KOPT-K1 (cell line): ENCODE data around the gene PER1.
"Not testable (repeated sequence)": the region's sequence is repeated elsewhere in the genome, so short reads cannot be mapped to it uniquely, and the experiment has no call there.

Experiments
- H3K27ac ChIP-seq: fragments of 200-600 bp; sonication (generic); 2 replicates; pipeline ENCODE4 v1.5.1; 2016; ENCODE audit warnings: antibody characterized with exemption, mild to moderate bottlenecking, low read depth, low read length; ENCODE audit not compliant: poor library complexity, severe bottlenecking
- H3K36me3 ChIP-seq: fragments of 200-600 bp; sonication (generic); 2 replicates; pipeline ENCODE4 v1.5.1; 2017; ENCODE audit warnings: antibody characterized with exemption, mild to moderate bottlenecking, low read length, moderate library complexity; ENCODE audit not compliant: insufficient read depth
- H3K9me3 ChIP-seq: fragments of 200-600 bp; sonication (generic); 2 replicates; pipeline ENCODE4 v1.5.1; 2017; ENCODE audit warnings: antibody characterized with exemption, low read length, mild to moderate bottlenecking; ENCODE audit not compliant: insufficient read depth, poor library complexity, severe bottlenecking

PER1 gene

GRCh38 chr17:8176998-8177731 lies 25.0 kb upstream of the PER1 start:
- H3K27ac ChIP-seq: peak overlapping the region; percentile 85

GRCh38 chr17:8176197-8176940 lies 24.2 kb upstream of the PER1 start, which contains the start of gene TMEM107:
Gene TMEM107, minus strand, starts transcription at chr17:8176380. Its CDS starts 94 bp downstream, at chr17:8176286.
- Histone ChIP-seq H3K36me3 (no peaks in the 10 kb centered on the region), H3K27ac (peak within 1 kb of the TSS; percentile 85), H3K9me3 (no peaks in the 10 kb centered on the region)

More at GRCh38 chr17:8176998-8177731, 25.0 kb upstream of the PER1 start:
- Histone ChIP-seq H3K36me3 (no peaks in the 10 kb centered on the region), H3K9me3 (no peaks in the 10 kb centered on the region)

GRCh38 chr17:8175795-8176196 lies 23.6 kb upstream of the PER1 start:
- Histone ChIP-seq H3K36me3 (no peaks in the 10 kb centered on the region), H3K27ac (peak overlapping the region; percentile 85)

GRCh38 chr17:8173871-8174322 lies 21.7 kb upstream of the PER1 start:
- H3K9me3 ChIP-seq: no peaks in the 10 kb centered on the region
- H3K36me3 ChIP-seq: no peaks in the 10 kb centered on the region
- peak overlapping the region; percentile 94 for H3K27ac ChIP-seq

More at GRCh38 chr17:8175795-8176196, 23.6 kb upstream of the PER1 start:
- no peaks in the 10 kb centered on the region for H3K9me3 ChIP-seq

- Histone ChIP-seq H3K27ac (peak overlapping the region; percentile 94), H3K9me3 (no peaks in the 10 kb centered on the region), H3K36me3 (no peaks in the 10 kb centered on the region)
Observed at GRCh38 chr17:8173056-8173870, 21.1 kb upstream of the PER1 start.

GRCh38 chr17:8170186-8170585 lies 18.0 kb upstream of the PER1 start:
- not testable (repeated sequence) for H3K27ac ChIP-seq, H3K36me3 ChIP-seq, H3K9me3 ChIP-seq

- H3K9me3 ChIP-seq: no peaks in the 10 kb centered on the region
- no peaks in the 10 kb centered on the region for H3K36me3 ChIP-seq
- H3K27ac ChIP-seq: no peak overlapping the region
Observed at GRCh38 chr17:8167526-8167925, 15.3 kb upstream of the PER1 start.

- no peaks in the 10 kb centered on the region for H3K9me3 ChIP-seq
- no peak overlapping the region for H3K27ac ChIP-seq
- H3K36me3 ChIP-seq: no peaks in the 10 kb centered on the region
Observed at GRCh38 chr17:8166731-8167130, 14.5 kb upstream of the PER1 start.

- peaks cover 18% of the 10 kb centered on the region for H3K36me3 ChIP-seq
- H3K27ac ChIP-seq: peak overlapping the region; percentile 91
- H3K9me3 ChIP-seq: no peaks in the 10 kb centered on the region
Observed at GRCh38 chr17:8164815-8165131, 12.6 kb upstream of the PER1 start.

GRCh38 chr17:8163978-8164814 lies 12.0 kb upstream of the PER1 start:
- no peaks in the 10 kb centered on the region for H3K9me3 ChIP-seq
- H3K27ac ChIP-seq: peak overlapping the region; percentile 91
- peaks cover 24% of the 10 kb centered on the region for H3K36me3 ChIP-seq

GRCh38 chr17:8162997-8163977 lies 11.1 kb upstream of the PER1 start:
- Histone ChIP-seq H3K9me3 (no peaks in the 10 kb centered on the region), H3K36me3 (peaks cover 27% of the 10 kb centered on the region), H3K27ac (peak overlapping the region; percentile 91)

- Histone ChIP-seq H3K9me3 (no peaks in the 10 kb centered on the region), H3K36me3 (peaks cover 31% of the 10 kb centered on the region), H3K27ac (peak within 1 kb of the TSS; percentile 91)
Observed at GRCh38 chr17:8162233-8162996, 10.2 kb upstream of the PER1 start, which contains the start of gene VAMP2. Gene VAMP2, minus strand, starts transcription at chr17:8162948. Its CDS starts 69 bp downstream, at chr17:8162879.
